Activated CD4-positive, alpha-beta T cell treated with anti-CD3 and anti-CD28 coated beads for 1 hour (primary cell): ENCODE measurements around the gene INO80C.
"Not testable (repeated sequence)": the region's sequence is repeated elsewhere in the genome, so short reads cannot be mapped to it uniquely, and the experiment has no call there.

Experiments
- DNase-seq: peaks from one replicate; pipeline ENCODE4 v3.0.0-alpha.2; 2020

INO80C gene

DNA sequence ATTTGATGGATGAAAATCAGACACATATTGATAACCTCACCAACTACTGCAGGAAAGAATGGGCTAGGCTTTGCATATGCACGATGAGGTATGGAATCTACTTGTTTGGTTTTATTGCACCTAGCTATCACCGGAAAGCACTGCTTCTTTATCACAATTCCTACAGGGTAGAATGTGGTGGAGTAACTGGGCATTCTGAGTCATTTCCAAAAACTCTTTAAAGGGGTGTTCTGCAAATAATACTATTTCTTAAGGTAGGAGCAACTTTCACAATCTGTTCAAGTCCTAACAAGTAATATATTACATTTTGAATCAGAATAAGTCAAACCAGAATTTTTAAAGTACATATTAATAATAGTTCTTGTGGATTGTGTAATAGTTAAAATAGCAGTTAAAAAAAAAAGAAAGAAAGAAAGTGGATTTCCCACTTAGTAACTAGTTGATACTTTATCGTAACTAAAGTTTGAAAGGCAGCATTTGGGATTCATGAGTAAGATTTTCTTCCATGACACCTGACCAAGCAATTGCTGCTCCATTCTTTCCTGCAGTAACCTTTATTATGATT is 40.5 kb downstream of the INO80C start:
- DNase-seq, result no peak

DNA sequence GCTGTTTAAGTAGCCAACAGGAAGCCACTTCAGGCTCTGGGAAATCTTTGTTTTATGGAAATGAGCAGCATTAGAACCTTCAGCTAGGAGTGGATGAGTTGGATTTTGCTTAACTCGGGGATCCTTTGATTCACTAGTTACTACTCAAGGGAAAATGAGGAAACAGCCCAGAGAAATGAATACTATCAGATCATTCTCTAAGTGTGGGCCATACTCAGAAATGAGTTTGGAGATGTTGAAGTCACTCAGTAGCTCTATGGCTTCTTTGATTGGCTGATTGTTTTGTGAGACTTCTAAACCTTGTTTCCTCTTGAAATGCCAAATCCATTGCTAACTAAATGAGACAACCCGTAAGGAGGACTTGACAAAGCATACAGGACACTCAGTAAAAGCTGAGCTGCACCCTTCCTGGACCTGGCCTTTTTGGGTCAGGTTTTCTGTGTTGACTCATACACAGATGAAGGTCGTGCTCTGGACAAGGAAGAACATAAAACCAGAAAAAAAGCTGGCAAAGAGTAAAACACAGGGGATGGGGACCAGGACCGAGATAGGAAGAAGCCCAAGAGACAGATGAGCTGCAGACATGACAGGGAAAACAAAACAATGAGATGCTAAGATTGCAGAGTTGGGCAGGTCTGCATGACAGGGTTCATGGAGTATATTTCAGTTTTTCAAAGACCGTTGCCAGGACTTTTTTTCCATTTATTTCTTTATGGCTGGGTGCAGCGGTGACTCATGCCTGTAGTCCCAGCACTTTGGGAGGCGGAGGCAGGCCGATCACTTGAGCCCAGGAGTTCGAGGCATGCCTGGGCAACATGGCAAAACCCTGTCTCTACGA is 41.6 kb downstream of the INO80C start:
- DNase-seq, result no peak

- no peak for DNase-seq
Observed at GRCh38 chr18:35454803-35455202, 43.0 kb downstream of the INO80C start.

- not testable (repeated sequence) for DNase-seq
Observed at GRCh38 chr18:35453065-35453464, 44.7 kb downstream of the INO80C start.

DNA sequence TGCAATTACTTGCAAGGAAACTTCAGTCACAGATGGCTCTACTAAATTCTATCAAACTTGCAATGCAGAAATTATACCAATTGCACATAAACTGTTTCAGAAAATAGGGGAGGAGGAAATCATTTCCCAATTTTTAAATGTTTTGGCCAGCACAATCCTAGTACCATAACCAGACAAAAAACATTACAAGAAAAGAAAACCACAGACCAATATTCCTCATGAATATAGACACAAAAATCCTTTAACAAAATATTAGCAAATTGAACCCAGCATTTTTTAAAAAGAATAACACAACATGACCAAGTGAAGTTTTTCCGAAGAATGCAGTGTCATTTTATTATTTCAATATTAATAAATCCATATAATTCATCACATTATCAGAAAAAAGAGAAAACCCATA is 45.8 kb downstream of the INO80C start:
- no peak for DNase-seq

- DNase-seq, result no peak
Observed at GRCh38 chr18:35451032-35451431, 46.7 kb downstream of the INO80C start.

DNA sequence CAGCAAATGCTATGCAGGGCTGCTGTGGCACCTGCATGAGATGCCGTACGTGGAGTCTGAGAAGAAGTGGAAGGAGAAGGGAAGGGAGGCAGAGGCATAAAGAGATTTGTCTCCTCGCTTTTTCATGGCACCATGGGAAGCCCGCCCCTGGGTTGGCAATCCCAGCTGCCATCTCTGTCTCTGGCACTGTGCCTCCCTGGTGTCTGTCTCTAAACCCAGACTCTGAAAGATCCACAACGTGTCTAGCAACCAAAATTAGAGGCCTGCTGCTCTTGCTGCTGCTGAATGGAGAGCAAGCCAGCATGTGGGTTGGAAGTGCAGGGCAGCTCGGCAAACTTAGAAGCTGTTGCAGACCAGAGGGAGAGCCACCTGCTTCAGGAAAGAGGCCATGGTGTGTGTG is 53.1 kb downstream of the INO80C start:
- DNase-seq, result no peak

DNA sequence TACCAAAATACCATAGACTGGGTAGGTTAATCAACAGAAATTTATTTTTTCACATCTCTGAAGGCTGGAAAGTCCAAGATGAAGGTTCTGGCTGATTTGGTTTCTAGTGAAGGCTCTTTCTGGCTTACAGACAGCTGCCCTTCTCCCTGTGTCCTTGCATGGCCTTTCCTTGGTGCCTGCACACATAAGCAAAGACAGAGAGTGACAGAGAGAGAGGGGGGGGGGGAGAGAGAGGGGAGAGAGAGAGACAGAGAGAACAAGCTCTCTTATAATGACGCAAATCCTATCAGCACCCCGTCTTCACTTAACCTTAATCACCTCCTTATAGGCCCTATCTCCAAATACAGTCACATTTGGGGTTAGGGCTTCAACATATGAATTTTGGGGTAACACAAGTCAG is 53.9 kb downstream of the INO80C start:
- no peak for DNase-seq

GRCh38 chr18:35443434-35443833 is 54.3 kb downstream of the INO80C start:
- DNase-seq, result no peak

- DNase-seq, result no peak
Observed at GRCh38 chr18:35442701-35443100, 55.1 kb downstream of the INO80C start.

GRCh38 chr18:35441857-35442595 is 55.7 kb downstream of the INO80C start:
- no peak for DNase-seq

GRCh38 chr18:35438480-35439234 is 59.1 kb downstream of the INO80C start:
- DNase-seq, result no peak

DNA sequence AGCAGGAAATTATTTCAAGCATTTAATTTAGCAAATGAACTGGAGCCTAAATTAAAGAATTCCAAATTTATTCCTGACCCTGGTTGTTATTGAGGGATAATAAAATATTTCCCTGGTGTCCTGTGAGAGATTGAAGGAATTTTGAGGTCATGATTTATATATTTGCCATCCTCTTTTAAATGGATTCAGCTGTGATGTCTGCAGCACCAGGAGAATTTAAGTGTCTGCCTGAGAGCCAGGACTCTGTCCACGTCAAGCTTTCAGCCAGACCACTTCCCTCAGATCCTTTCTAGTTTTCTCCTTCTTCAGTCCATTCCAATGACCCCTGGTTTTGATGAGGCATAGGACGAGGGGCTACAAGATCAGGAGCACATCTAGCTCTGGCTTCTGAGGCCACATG is 59.9 kb downstream of the INO80C start:
- DNase-seq, result no peak

- DNase-seq, result no peak
Observed at GRCh38 chr18:35436076-35436649, 61.6 kb downstream of the INO80C start.

DNA sequence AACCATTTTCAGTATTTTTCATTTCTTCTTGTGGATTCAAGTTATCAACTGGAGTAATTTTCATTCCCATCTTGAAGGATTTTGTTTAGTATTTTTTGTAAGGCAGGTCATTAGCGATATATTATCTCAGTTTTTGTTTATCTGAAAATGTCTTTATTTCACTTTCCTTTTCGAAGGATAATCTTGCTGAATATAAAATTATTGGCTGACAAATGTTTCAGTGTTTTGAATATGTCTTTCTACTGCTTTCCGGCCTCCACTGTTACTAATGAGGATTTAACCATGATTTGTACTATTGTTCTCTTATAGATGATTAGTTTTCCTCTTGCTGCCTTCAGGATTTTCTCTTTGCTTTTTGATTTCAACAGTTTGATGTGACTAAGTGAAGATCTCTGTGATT is 62.4 kb downstream of the INO80C start:
- DNase-seq, result no peak

DNA sequence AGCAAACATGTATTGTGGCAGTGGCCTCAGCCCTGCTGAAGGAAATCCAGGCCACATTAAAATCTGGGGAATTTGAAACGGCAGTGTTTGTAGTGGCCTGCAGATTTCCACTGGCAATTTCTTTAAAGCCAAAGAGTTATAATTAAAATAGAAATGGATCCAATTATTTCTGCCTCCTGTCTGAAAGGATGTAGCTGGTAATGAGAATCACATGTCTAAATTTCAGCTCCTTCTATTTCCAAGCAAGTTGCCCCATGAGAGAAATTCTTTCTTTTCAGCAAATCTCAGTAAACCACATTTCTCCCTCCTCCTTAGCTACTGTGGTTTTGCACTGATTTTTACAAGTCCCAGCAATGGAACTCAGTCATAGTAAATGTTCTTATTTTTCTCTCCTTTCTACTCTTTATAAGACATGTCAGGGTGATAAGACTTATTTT is 65.2 kb downstream of the INO80C start:
- DNase-seq, result no peak

- DNase-seq, result no peak
Observed at GRCh38 chr18:35431374-35431741, 66.4 kb downstream of the INO80C start.

DNA sequence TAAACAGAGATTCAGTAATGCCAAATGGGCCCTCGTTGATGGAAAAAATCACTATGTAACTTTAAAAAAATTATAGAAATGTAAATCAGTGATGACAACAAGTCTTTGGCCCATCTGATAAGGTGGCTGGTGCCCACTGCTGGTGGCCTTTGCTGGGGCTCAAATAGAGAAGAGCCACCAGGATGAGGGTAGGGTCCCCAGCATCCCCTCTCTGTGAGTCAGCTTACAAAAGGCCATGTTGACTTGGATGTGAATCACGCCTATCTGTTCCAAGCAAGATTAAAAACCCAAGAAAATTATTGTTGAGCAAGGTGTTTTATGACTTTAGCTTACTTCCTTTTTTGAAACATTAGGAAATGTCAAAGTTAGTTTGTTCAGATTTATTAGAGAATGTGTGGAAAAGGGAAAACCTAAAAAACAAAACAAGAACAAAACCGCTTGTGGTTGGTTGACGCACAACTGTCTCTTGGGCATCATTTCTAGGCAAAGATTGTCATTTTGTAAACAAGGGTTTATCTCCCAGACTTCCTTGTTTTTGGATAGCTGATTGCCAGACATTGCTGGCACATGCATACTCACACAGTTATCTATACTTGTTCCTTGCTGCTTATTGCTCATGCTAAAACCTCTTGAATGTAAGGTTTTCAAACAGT is 66.9 kb downstream of the INO80C start:
- DNase-seq, result no peak

- no peak for DNase-seq
Observed at GRCh38 chr18:35426786-35427185, 71.0 kb downstream of the INO80C start.

GRCh38 chr18:35424356-35424755 is 73.4 kb downstream of the INO80C start:
- no peak for DNase-seq

DNA sequence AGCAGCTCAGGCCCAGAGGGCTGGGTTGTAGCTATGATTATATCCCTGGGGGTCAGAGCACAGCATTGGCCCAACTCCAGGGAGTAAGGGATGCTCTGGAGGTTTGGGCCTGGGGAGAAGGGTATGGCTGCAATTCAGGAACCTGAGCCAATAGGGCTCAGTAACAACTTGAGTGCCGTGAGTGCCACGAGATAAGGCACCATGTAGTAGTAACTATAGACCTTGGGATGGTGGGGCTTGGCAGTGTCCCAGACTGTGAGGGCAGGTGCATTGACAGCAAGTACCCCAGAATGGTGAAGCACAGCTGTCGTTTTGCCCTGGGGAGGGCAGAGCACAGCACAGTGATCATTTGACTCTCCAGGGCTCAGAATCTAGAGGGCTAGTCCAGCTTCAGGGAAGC is 75.5 kb downstream of the INO80C start:
- no peak for DNase-seq

GRCh38 chr18:35418610-35419009 is 79.2 kb downstream of the INO80C start:
- DNase-seq, result no peak
